H1 (cell line): ENCODE results near the gene PER2. TPM values are rescaled to one million over a fixed set of nuclear protein-coding genes. Genes with fewer than 3 reads are reported as not detected.

Experiments used
- CTCF ChIA-PET: fragments of 300-600 bp; sonication (Branson Sonifier 250); formaldehyde crosslinking; loops from one replicate; lab custom pipeline; 2021; ENCODE audit not compliant: partially characterized antibody; lab: Charles Lee
- POLR2A ChIA-PET: fragments of 300-600 bp; sonication (Branson Sonifier 250); formaldehyde crosslinking; loops from one replicate; lab custom pipeline; 2021; ENCODE audit warnings: inconsistent platforms; ENCODE audit not compliant: partially characterized antibody; lab: Charles Lee
- DNase-seq, 2 experiments: peaks; one replicate each; pipeline versions ENCODE4 v3.0.0 to v3.0.0-alpha.2; 2010 to 2022; ENCODE audit warnings: low spot score in 2 of 2, low read depth in 1 of 2, mixed read lengths in 1 of 2
- FAIRE-seq: peaks from 2 replicates; lab custom pipeline; 2011; peaks lifted over from hg19 to GRCh38; lab: Jason Lieb, UNC
- H2AFZ ChIP-seq: 2 replicates; pipeline ENCODE4 v1.8.1; 2012; ENCODE audit warnings: low read length, inconsistent platforms
- H2AK5ac ChIP-seq: 2 replicates; pipeline ENCODE4 v1.6.1; 2013; ENCODE audit warnings: low read depth, low read length
- H2BK120ac ChIP-seq: replicated peaks from 2 replicates; pipeline ENCODE3; 2013; ENCODE audit warnings: low read depth, low read length, inconsistent platforms
- H2BK12ac ChIP-seq: 2 replicates; pipeline ENCODE4 v1.6.1; 2013; ENCODE audit warnings: low read depth, low read length
- H2BK15ac ChIP-seq: 2 replicates; pipeline ENCODE4 v1.6.1; 2013; ENCODE audit warnings: low read length
- H2BK20ac ChIP-seq: 2 replicates; pipeline ENCODE4 v1.6.1; 2013; ENCODE audit warnings: low read length
- H2BK5ac ChIP-seq: 2 replicates; pipeline ENCODE4 v1.6.1; 2013; ENCODE audit warnings: low read depth, low read length
- H3K14ac ChIP-seq: 2 replicates; pipeline ENCODE4 v1.6.1; 2013; ENCODE audit warnings: inconsistent platforms; ENCODE audit not compliant: insufficient read length
- H3K18ac ChIP-seq: 2 replicates; pipeline ENCODE4 v1.6.1; 2013; ENCODE audit warnings: low read length; ENCODE audit errors: extremely low read depth
- H3K23ac ChIP-seq: 2 replicates; pipeline ENCODE4 v1.6.1; 2013; ENCODE audit warnings: inconsistent platforms; ENCODE audit not compliant: insufficient read length
- H3K23me2 ChIP-seq: 2 replicates; pipeline ENCODE4 v1.6.1; 2013; ENCODE audit warnings: low read depth, low read length
- H3K27ac ChIP-seq: 2 replicates; pipeline ENCODE4 v1.6.1; 2011; ENCODE audit warnings: low read depth, low read length, inconsistent platforms
- H3K27me3 ChIP-seq, 4 experiments: replicated peaks in 1 of 4; 1 replicate in 1 of 4; 2 replicates in 3 of 4; pipeline versions ENCODE4 v1.6.1 to v1.8.1; 2011 to 2013; ENCODE audit warnings: low read length in 3 of 4, mild to moderate bottlenecking in 3 of 4, inconsistent platforms in 2 of 4, mixed read lengths in 2 of 4, moderate library complexity in 1 of 4; ENCODE audit not compliant: control insufficient read depth in 3 of 4, insufficient read depth in 3 of 4; ENCODE audit errors: extremely low read depth in 1 of 4
- H3K36me3 ChIP-seq, 4 experiments: 2 replicates each; pipeline versions ENCODE4 v1.6.1 to v1.8.1; 2011 to 2013; ENCODE audit warnings: mild to moderate bottlenecking in 4 of 4, low read length in 3 of 4, moderate library complexity in 2 of 4, control low read depth in 1 of 4, inconsistent platforms in 1 of 4; ENCODE audit not compliant: insufficient read depth in 4 of 4, control insufficient read depth in 2 of 4
- H3K4ac ChIP-seq: replicated peaks from 2 replicates; pipeline ENCODE3; 2013; ENCODE audit warnings: low read length, low read depth, mixed read lengths, inconsistent platforms; ENCODE audit not compliant: insufficient read length
- H3K4me1 ChIP-seq, 4 experiments: replicated peaks in 1 of 4; 1 replicate in 1 of 4; 2 replicates in 3 of 4; pipeline versions ENCODE4 v1.6.1 to v1.8.1; 2011 to 2013; ENCODE audit warnings: low read length in 3 of 4, inconsistent platforms in 2 of 4, mixed read lengths in 1 of 4; ENCODE audit not compliant: insufficient read depth in 4 of 4, control insufficient read depth in 3 of 4
- H3K4me2 ChIP-seq, 2 experiments: 2 replicates each; pipeline versions ENCODE4 v1.6.1 to v1.8.1; 2011 to 2013; ENCODE audit warnings: low read depth in 2 of 2, low read length in 2 of 2, control low read depth in 1 of 2, inconsistent platforms in 1 of 2, mild to moderate bottlenecking in 1 of 2; ENCODE audit not compliant: insufficient read depth in 1 of 2
- H3K4me3 ChIP-seq, 4 experiments: fragments of 200-600, 300-600 bp in 1 of 4; sonication (generic), shearing (Covaris generic), sonication (Bioruptor Twin) in 1 of 4; 2 replicates each; pipeline versions ENCODE4 v1.5.1 to v1.8.1; 2011 to 2016; ENCODE audit warnings: low read length in 4 of 4, low read depth in 3 of 4, control low read depth in 2 of 4, inconsistent platforms in 2 of 4, mild to moderate bottlenecking in 2 of 4, mixed read lengths in 1 of 4, moderate library complexity in 1 of 4; ENCODE audit not compliant: insufficient read depth in 2 of 4; ENCODE audit errors: extremely low read depth in 1 of 4
- H3K56ac ChIP-seq: replicated peaks from 2 replicates; pipeline ENCODE3; 2013; ENCODE audit warnings: low read depth, mild to moderate bottlenecking, mixed read lengths, low read length, inconsistent platforms; ENCODE audit not compliant: insufficient read length
- H3K79me1 ChIP-seq: 2 replicates; pipeline ENCODE4 v1.6.1; 2013; ENCODE audit warnings: low read depth, low read length, control low read depth
- H3K79me2 ChIP-seq, 2 experiments: 2 replicates each; pipeline versions ENCODE4 v1.6.1 to v1.8.1; 2012 to 2013; ENCODE audit warnings: low read length in 2 of 2, mild to moderate bottlenecking in 2 of 2, inconsistent platforms in 1 of 2; ENCODE audit not compliant: insufficient read depth in 2 of 2, control insufficient read depth in 1 of 2
- H3K9ac ChIP-seq, 4 experiments: replicated peaks in 1 of 4; 1 replicate in 1 of 4; 2 replicates in 3 of 4; pipeline versions ENCODE4 v1.6.1 to v1.8.1; 2011 to 2013; ENCODE audit warnings: low read depth in 3 of 4, low read length in 3 of 4, control low read depth in 2 of 4, mild to moderate bottlenecking in 2 of 4, moderate library complexity in 2 of 4, inconsistent platforms in 1 of 4; ENCODE audit errors: extremely low read depth in 1 of 4
- H3K9me3 ChIP-seq, 2 experiments: 2 replicates each; pipeline versions ENCODE4 v1.6.1 to v1.8.1; 2012 to 2013; ENCODE audit warnings: mild to moderate bottlenecking in 2 of 2, moderate library complexity in 2 of 2, control low read depth in 1 of 2, inconsistent platforms in 1 of 2, low read depth in 1 of 2, low read length in 1 of 2, mixed read lengths in 1 of 2; ENCODE audit not compliant: insufficient read depth in 2 of 2
- H4K20me1 ChIP-seq, 2 experiments: replicated peaks in 1 of 2; 2 replicates each; pipeline versions ENCODE3 to v1.8.1; 2011 to 2013; ENCODE audit warnings: inconsistent platforms in 2 of 2, low read length in 2 of 2, mild to moderate bottlenecking in 1 of 2; ENCODE audit not compliant: insufficient read depth in 2 of 2, control insufficient read depth in 1 of 2
- H4K5ac ChIP-seq: 2 replicates; pipeline ENCODE4 v1.6.1; 2013; ENCODE audit warnings: low read length, low read depth, mixed read lengths, inconsistent platforms; ENCODE audit not compliant: insufficient read length
- H4K8ac ChIP-seq: 2 replicates; pipeline ENCODE4 v1.8.0; 2013; ENCODE audit warnings: mild to moderate bottlenecking, moderate library complexity, low read length, inconsistent platforms; ENCODE audit not compliant: insufficient read depth; ENCODE audit errors: extremely low read depth
- H4K91ac ChIP-seq: replicated peaks from 2 replicates; pipeline ENCODE3; 2013; ENCODE audit warnings: low read length, mixed read lengths, inconsistent platforms; ENCODE audit not compliant: insufficient read length
- EGR1 ChIP-seq: IDR thresholded peaks from 2 replicates; pipeline ENCODE4 v1.6.1; 2011; ENCODE audit warnings: low read depth, low read length, borderline replicate concordance
- POLR2A ChIP-seq, 2 experiments: IDR thresholded peaks; 1 replicate in 1 of 2; 2 replicates in 1 of 2; pipeline ENCODE4 v1.6.1; 2011; ENCODE audit warnings: low read depth in 2 of 2, low read length in 2 of 2, mild to moderate bottlenecking in 2 of 2; ENCODE audit errors: control extremely low read depth in 1 of 2
- RFX5 ChIP-seq: IDR thresholded peaks from 2 replicates; pipeline ENCODE4 v1.6.1; 2011; ENCODE audit warnings: low read depth, low read length, improper control_type of control experiment, borderline replicate concordance
- SRF ChIP-seq: IDR thresholded peaks from 2 replicates; pipeline ENCODE4 v1.6.1; 2011; ENCODE audit warnings: mild to moderate bottlenecking, low read depth, low read length, moderate library complexity
- TEAD4 ChIP-seq: IDR thresholded peaks from 2 replicates; pipeline ENCODE4 v1.6.1; 2012; ENCODE audit warnings: low read depth, low read length, inconsistent platforms, mixed read lengths
- WGBS, 2 experiments: shearing (Covaris generic) in 1 of 2; methylation state at CpG; one replicate each; pipeline versions ENCODE4 v1.1.6 to v1.1.7; 2013 to 2015; ENCODE audit warnings: low lambda C conversion rate in 2 of 2, mixed read lengths in 2 of 2, inconsistent platforms in 1 of 2, low coverage in 1 of 2, missing lambda C conversion rate in 1 of 2; ENCODE audit not compliant: insufficient replicate concordance in 2 of 2, insufficient coverage in 1 of 2, insufficient read length in 1 of 2; ENCODE audit errors: extremely low coverage in 1 of 2, missing lambda C conversion rate in 1 of 2; 5-methylcytosine and 5-hydroxymethylcytosine counted together
- polyA plus RNA-seq, 7 experiments: library from polyadenylated mRNA; depleted of rRNA in 3 of 7; stranded (reverse) in 5 of 7; unstranded in 2 of 7; fragments of >200 nt in 5 of 7; fragments of 200-250 nt in 2 of 7; gene quantifications; 1 replicate in 5 of 7; 2 replicates in 1 of 7; 4 replicates in 1 of 7; pipeline versions ENCODE4 v1.2.1 to v1.2.3, GENCODE V29; 2011 to 2013; ENCODE audit warnings: missing spikeins in 2 of 7, mixed read lengths in 2 of 7
- total RNA-seq: library from RNA; stranded (reverse); fragmentation: NEBNext Ultra II Directional; extraction: Animal tissue kit (Norgen Biotek cat#: 25700); gene quantifications from 2 replicates; pipeline ENCODE4 v1.2.1, GENCODE V29; 2021

PER2 gene
- total and polyA plus RNA-seq, 2 of the 8 experiments (the other 6 are each of a cell fraction or from before 2014, with no cell fraction given) = 0.91 to 5.5 TPM

GRCh38 chr2:238286551-238286950 is 1.9 kb downstream of the PER2 start:
- H3K4me1 ChIP-seq = peaks cover 7 to 25% (median 18%) of the 10 kb centered on the region in 4 experiments
- no peak overlapping the region for H4K8ac ChIP-seq
- FAIRE-seq (no peak), DNase-seq (no peak)
- H2AFZ ChIP-seq = no peak overlapping the region
- H2AK5ac ChIP-seq = no peak overlapping the region
- no peak overlapping the region for H2BK12ac ChIP-seq
- H2BK15ac ChIP-seq = no peak overlapping the region
- peaks cover 0 to 4% of the 10 kb centered on the region in 2 experiments; a peak in 1 of 4 replicates for H3K79me2 ChIP-seq
- H3K23me2 ChIP-seq = peaks cover 12% of the 10 kb centered on the region
- H3K56ac ChIP-seq = no peak overlapping the region
- POLR2A ChIA-PET = interaction anchor here (1.3 to 2.9 kb wide), 3 partner anchors 8 to 621 kb away, joined by 4 to 13 read pairs (median 11); no protein-coding TSS in a partner anchor
- 80% methylated on average over 6 of the region's 7 CpGs; no CpG with 5 or more reads in 1 of the 2 experiments for WGBS, 2 experiments
- H4K91ac ChIP-seq = no peak overlapping the region
- TF ChIP-seq TEAD4 = no peak
- TF ChIP-seq SRF = no peak
- TF ChIP-seq POLR2A (IDR thresholded peaks at IDR 0.05; ENCODE audit: control extremely low read depth in 1 of 2, low read depth in 2 of 2, low read length in 2 of 2) = no peak
- TF ChIP-seq EGR1 = no peak
- no peak for TF ChIP-seq RFX5
- TF ChIP-seq, all 59 proteins: peak for 0
- H3K27me3 ChIP-seq = peaks cover 0 to 10% (median 2%) of the 10 kb centered on the region in 4 experiments; a peak in 2 of 7 replicates
- no peak overlapping the region for H3K14ac ChIP-seq
- H4K20me1 ChIP-seq = peaks cover 1 to 5% of the 10 kb centered on the region in 2 experiments
- H3K36me3 ChIP-seq = no peaks in the 10 kb centered on the region
- H2BK120ac ChIP-seq = no peak overlapping the region
- H3K9ac ChIP-seq = no peak overlapping the region
- no peak overlapping the region for H2BK20ac ChIP-seq
- H3K79me1 ChIP-seq = no peaks in the 10 kb centered on the region; the same call in none of the 2 replicates
- CTCF ChIA-PET = interaction anchor here (0.6 to 18.9 kb wide), 7 partner anchors 9 to 858 kb away, joined by 3 to 298 read pairs (median 4); no protein-coding TSS in a partner anchor
- H4K5ac ChIP-seq = no peak overlapping the region
- H3K4ac ChIP-seq = no peak overlapping the region
- no peak overlapping the region for H3K23ac ChIP-seq
- H3K9me3 ChIP-seq = no peaks in the 10 kb centered on the region
- no peak overlapping the region for H3K4me2 ChIP-seq
- H3K27ac ChIP-seq = no peak overlapping the region
- H3K4me3 ChIP-seq = no peak overlapping the region
- H3K18ac ChIP-seq = no peak overlapping the region
- no peak overlapping the region for H2BK5ac ChIP-seq
